Type B pancreatic cell (in vitro differentiated cells): ENCODE data around the gene SMG9. TPM values are rescaled to one million over a fixed set of nuclear protein-coding genes. Genes with fewer than 3 reads are reported as not detected.

Experiments
- DNase-seq: peaks from one replicate; pipeline ENCODE4 v3.0.0; 2021; ENCODE audit warnings: mixed read lengths; ENCODE audit not compliant: unreplicated experiment; ENCODE audit errors: extremely low spot score
- H3K27ac Mint-ChIP-seq: 2 replicates; pipeline ENCODE4 v1.8.0; 2021; ENCODE audit warnings: mild to moderate bottlenecking, mixed read lengths
- H3K27me3 Mint-ChIP-seq: 2 replicates; pipeline ENCODE4 v1.8.0; 2021; ENCODE audit warnings: mixed read lengths
- H3K36me3 Mint-ChIP-seq: 2 replicates; pipeline ENCODE4 v1.8.0; 2021; ENCODE audit warnings: mixed read lengths
- H3K4me1 Mint-ChIP-seq: one replicate; pipeline ENCODE4 v1.8.0; 2021; ENCODE audit warnings: mixed read lengths; ENCODE audit not compliant: unreplicated experiment
- H3K4me3 Mint-ChIP-seq: 2 replicates; pipeline ENCODE4 v1.8.0; 2021; ENCODE audit warnings: mild to moderate bottlenecking, mixed read lengths
- H3K9me3 Mint-ChIP-seq: 2 replicates; pipeline ENCODE4 v1.8.0; 2021; ENCODE audit warnings: mixed read lengths
- CTCF ChIP-seq: fragments of 200-600 bp; sonication (generic); conservative IDR thresholded peaks from 2 replicates; pipeline ENCODE4 v1.5.0; 2021; ENCODE audit warnings: antibody characterized with exemption, mild to moderate bottlenecking
- total RNA-seq: library from RNA; stranded (reverse); gene quantifications from 2 replicates; pipeline ENCODE4 v1.2.1, GENCODE V29; 2021; ENCODE audit warnings: low replicate concordance

The SMG9 gene
- total RNA-seq, 1 donor from 2014 or later, result 64.9 TPM

GRCh38 chr19:43694553-43694952 is 60.2 kb downstream of the SMG9 start:
- H3K27me3 Mint-ChIP-seq, result peaks cover 38% of the 10 kb centered on the region
- DNase-seq, result no peak
- H3K27ac Mint-ChIP-seq, result no peak overlapping the region
- H3K4me1 Mint-ChIP-seq, result no peaks in the 10 kb centered on the region
- H3K9me3 Mint-ChIP-seq, result no peaks in the 10 kb centered on the region
- no peak for TF ChIP-seq CTCF
- no peak overlapping the region for H3K4me3 Mint-ChIP-seq
- H3K36me3 Mint-ChIP-seq, result no peaks in the 10 kb centered on the region

GRCh38 chr19:43692877-43693276 is 61.9 kb downstream of the SMG9 start:
- DNase-seq, result no peak
- no peak overlapping the region for H3K27ac Mint-ChIP-seq
- no peaks in the 10 kb centered on the region for H3K36me3 Mint-ChIP-seq
- peaks cover 31% of the 10 kb centered on the region for H3K27me3 Mint-ChIP-seq
- no peaks in the 10 kb centered on the region for H3K4me1 Mint-ChIP-seq
- H3K9me3 Mint-ChIP-seq, result no peaks in the 10 kb centered on the region
- TF ChIP-seq CTCF, result no peak
- H3K4me3 Mint-ChIP-seq, result no peak overlapping the region

GRCh38 chr19:43692385-43692784 is 62.4 kb downstream of the SMG9 start:
- peaks cover 26% of the 10 kb centered on the region for H3K27me3 Mint-ChIP-seq
- no peaks in the 10 kb centered on the region for H3K9me3 Mint-ChIP-seq
- H3K4me1 Mint-ChIP-seq, result peaks cover under 1% of the 10 kb centered on the region
- no peak overlapping the region for H3K27ac Mint-ChIP-seq
- no peaks in the 10 kb centered on the region for H3K36me3 Mint-ChIP-seq
- no peak for TF ChIP-seq CTCF
- no peak overlapping the region for H3K4me3 Mint-ChIP-seq
- no peak for DNase-seq

- Mint-ChIP-seq H3K27ac (no peak overlapping the region), H3K9me3 (no peaks in the 10 kb centered on the region), H3K4me1 (peaks cover 7% of the 10 kb centered on the region), H3K4me3 (no peak overlapping the region), H3K36me3 (no peaks in the 10 kb centered on the region), H3K27me3 (peaks cover 23% of the 10 kb centered on the region)
- TF ChIP-seq CTCF, result no peak
- no peak for DNase-seq
Measured at GRCh38 chr19:43691755-43692154, 63.0 kb downstream of the SMG9 start.

GRCh38 chr19:43690890-43691289 is 63.9 kb downstream of the SMG9 start:
- Mint-ChIP-seq H3K27me3 (peaks cover 16% of the 10 kb centered on the region), H3K36me3 (no peaks in the 10 kb centered on the region), H3K27ac (no peak overlapping the region), H3K9me3 (no peaks in the 10 kb centered on the region), H3K4me1 (peaks cover 8% of the 10 kb centered on the region), H3K4me3 (no peak overlapping the region)
- no peak for DNase-seq
- no peak for TF ChIP-seq CTCF

- H3K9me3 Mint-ChIP-seq, result no peaks in the 10 kb centered on the region
- no peak for DNase-seq
- H3K27me3 Mint-ChIP-seq, result peaks cover 16% of the 10 kb centered on the region
- H3K4me3 Mint-ChIP-seq, result no peak overlapping the region
- no peak overlapping the region for H3K27ac Mint-ChIP-seq
- no peak for TF ChIP-seq CTCF
- peaks cover 8% of the 10 kb centered on the region for H3K4me1 Mint-ChIP-seq
- no peaks in the 10 kb centered on the region for H3K36me3 Mint-ChIP-seq
Measured at GRCh38 chr19:43690444-43690843, 64.3 kb downstream of the SMG9 start.
